Measurements from ENCODE around the gene MAN2A2. TPM values are rescaled to one million over a fixed set of nuclear protein-coding genes. Genes with fewer than 3 reads are reported as not detected.
"Not testable (repeated sequence)": the region's sequence is repeated elsewhere in the genome, so short reads cannot be mapped to it uniquely, and the experiment has no call there.

MAN2A2 gene
- total RNA-seq, 1 donor from 2014 or later: 17.0 TPM

DNA sequence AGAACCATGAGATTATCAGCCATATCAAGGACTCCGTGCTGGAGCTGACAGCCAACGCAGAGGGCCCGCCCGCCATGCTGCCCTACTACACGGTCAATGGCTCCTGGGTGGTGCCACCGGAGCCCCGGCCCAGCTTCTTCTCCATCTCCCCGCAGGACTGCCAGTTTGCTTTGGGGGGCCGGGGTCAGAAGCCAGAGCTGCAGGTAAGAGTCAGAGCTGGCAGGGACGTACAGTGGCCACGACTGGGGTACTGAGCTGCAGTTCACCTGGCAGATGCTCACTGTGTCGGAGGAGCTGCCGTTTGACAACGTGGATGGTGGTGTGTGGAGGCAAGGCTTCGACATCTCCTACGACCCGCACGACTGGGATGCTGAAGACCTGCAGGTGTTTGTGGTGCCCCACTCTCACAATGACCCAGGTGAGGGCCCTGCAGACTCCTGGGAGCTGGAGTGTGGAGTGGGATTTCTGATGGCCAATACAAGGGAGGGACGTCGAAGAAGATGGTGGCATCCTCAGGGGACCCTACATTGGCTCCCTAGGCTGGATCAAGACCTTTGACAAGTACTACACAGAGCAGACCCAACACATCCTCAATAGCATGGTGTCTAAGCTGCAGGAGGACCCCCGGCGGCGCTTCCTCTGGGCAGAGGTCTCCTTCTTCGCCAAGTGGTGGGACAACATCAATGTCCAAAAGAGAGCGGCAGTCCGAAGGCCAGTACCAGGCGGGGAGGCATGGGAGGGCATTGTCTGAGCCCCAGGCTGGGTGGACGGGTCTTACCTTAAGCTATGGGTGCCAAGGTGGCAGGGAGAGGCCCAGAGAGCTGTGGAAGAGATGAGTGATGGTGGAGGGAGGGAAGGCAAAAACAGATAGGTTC lies 2.4 kb downstream of the MAN2A2 start:
- DNase-seq: no peak

DNA sequence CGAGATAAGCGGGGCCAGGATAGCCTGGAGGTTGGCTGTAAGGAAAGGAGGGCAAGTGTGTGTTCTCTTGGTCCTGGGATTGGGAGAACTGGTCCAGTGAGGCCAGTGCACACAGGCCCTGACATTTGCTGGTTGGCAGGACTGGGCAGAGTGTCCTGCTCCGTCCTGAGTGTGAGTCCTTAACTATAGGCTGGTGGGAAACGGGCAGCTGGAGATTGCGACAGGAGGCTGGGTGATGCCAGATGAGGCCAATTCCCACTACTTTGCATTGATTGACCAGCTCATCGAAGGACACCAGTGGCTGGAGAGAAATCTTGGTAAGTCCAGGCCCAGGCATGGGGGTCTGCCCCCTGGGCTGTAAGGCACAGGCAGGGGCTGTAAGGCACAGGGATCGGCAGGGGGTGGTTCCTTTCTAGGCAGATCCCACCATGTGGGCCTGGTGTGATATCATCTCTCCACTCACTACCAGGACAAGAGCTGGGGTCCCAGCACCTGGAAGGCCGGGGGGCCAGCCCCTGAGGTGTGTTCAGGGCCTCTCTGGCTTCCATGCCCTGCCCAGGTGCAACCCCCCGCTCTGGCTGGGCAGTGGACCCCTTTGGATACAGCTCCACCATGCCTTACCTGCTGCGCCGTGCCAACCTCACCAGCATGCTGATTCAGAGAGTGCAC lies 3.2 kb downstream of the MAN2A2 start:
- DNase-seq: no peak

DNA sequence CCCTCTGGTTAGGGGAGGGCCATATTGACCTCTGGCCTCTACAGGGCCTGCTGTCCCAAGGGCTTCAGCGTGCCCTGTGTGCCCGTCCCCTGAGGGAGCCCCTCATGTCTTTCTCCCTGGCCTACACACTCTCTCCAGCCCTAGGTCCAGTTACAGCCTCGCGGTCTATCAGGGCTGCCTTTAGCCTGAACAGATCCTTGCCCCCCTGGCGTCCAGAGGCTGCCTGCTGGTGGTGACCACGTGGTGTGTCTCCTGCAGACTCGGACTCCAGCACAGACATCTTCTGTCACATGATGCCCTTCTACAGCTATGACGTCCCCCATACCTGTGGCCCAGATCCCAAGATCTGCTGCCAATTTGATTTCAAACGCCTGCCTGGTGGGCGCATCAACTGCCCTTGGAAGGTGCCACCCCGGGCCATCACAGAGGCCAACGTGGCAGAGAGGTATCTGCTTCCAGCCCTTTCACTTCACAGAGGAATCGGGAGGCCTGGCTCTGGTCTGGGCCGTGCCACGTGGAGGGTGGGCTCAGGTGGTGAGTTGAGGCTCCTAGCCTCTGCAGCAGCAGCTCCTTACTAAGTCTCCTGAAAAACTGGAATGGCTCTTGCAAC lies 4.1 kb downstream of the MAN2A2 start:
- DNase-seq: no peak

GRCh38 chr15:90907838-90908507 lies 4.9 kb downstream of the MAN2A2 start:
- DNase-seq: no peak

DNA sequence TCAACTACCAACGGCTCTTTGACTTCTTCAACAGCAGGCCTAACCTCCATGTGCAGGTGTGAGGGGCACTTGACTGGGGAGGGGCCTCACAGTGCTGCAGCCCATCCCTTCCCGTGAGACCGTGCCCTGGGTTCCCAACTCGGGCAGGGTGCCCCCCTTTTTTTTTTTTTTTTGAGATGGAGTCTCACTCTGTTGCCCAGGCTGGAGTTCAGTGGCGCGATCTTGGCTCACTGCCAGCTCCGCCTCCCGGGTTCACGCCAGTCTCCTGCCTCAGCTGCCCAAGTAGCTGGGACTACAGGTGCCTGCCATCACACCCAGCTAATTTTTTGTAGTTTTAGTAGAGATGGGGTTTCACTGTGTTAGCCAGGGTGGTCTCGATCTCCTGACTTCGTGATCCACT lies 6.3 kb downstream of the MAN2A2 start:
- not testable (repeated sequence) for DNase-seq

DNA sequence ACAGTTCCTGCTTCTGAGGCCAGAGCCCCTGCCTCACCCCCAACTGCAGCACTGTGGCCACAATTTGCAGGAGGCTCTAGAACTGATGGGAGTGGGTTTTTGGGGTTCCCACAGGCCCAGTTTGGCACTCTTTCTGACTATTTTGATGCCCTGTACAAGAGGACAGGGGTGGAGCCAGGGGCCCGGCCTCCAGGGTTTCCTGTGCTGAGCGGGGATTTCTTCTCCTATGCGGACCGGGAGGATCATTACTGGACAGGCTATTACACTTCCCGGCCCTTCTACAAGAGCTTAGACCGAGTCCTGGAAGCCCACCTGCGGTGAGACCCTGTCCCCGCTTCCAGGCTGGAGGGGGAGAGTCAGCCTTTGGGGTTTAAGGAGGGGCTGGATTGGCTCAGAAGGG lies 6.9 kb downstream of the MAN2A2 start:
- no peak for DNase-seq

- DNase-seq: no peak
Measured at GRCh38 chr15:90910441-90911301, 7.6 kb downstream of the MAN2A2 start.

DNA sequence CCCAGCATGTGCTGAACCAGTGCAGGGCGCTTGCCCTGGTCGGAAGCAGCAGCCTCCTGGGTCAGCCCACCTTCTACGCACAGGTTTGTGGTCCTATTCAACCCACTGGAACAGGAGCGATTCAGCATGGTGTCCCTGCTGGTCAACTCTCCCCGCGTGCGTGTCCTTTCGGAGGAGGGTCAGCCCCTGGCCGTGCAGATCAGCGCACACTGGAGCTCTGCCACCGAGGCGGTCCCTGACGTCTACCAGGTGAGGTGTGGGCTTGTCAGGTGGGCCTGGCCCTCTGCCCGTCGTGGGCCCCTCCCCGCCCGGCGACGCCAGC lies 8.2 kb downstream of the MAN2A2 start:
- no peak for DNase-seq

DNA sequence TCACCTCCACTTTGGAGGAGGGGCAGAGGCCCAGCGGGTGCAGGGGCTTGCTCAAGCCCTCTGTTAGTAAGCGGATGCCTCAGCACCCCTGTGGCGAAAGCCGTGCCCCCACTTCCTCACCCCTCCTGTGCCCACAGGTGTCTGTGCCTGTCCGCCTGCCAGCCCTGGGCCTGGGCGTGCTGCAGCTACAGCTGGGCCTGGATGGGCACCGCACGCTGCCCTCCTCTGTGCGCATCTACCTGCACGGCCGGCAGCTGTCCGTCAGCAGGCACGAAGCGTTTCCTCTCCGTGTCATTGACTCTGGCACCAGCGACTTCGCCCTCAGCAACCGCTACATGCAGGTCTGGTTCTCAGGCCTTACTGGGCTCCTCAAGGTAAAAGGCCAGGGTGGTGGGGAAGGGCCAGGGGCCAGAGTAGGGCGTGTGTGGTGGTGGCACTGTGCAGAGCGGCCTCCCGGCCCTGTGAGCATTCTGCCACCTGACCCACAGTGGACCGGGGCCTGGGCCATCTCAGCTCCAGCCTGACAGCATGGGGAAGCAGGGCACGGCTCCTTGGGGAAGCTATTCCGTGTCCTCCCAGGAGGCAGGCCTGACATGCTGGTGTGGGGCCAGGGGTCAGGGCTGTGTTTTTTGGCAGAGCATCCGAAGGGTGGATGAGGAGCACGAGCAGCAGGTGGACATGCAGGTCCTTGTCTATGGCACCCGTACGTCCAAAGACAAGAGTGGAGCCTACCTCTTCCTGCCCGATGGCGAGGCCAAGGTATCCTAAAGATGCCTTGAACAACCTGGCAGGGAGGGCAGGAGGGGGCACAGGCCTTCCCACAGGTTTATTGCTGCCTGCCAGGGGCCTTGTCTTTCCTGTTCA lies 9.0 kb downstream of the MAN2A2 start:
- no peak for DNase-seq

GRCh38 chr15:90912770-90913075 lies 9.6 kb downstream of the MAN2A2 start:
- DNase-seq: no peak

GRCh38 chr15:90913398-90913944 lies 10.4 kb downstream of the MAN2A2 start:
- DNase-seq: no peak

- no peak for DNase-seq
Measured at GRCh38 chr15:90914305-90915080, 11.4 kb downstream of the MAN2A2 start.

DNA sequence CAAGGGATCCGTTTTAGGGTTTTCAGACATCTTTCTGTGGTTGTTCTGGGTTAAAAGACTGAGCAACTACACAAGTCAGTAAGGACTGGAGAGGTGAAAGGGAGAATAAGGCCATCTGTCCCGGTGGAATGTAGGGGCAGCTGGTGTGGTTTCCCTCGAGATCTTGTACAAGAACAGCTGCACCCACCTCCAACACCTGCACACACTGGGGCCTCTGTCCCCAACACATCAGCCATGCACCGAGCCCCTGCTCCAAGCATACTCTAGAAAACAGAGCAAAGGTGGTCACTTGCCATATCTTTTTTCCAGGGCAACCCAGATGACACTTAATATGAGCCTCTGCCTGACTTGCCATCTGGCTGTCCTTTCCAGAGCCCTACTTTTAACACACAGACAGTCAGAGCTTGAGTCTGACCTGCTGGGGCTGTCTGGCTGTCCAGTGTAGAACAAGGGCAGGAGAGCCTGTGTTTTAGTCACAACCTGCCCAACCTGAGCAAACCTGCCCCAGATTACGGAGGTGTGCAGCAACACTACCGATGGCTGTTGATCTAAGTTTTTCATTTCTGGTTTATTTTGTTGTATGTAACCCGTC lies 12.2 kb downstream of the MAN2A2 start:
- DNase-seq: peak; percentile 28

GRCh38 chr15:90915808-90916440 lies 12.8 kb downstream of the MAN2A2 start:
- no peak for DNase-seq

DNA sequence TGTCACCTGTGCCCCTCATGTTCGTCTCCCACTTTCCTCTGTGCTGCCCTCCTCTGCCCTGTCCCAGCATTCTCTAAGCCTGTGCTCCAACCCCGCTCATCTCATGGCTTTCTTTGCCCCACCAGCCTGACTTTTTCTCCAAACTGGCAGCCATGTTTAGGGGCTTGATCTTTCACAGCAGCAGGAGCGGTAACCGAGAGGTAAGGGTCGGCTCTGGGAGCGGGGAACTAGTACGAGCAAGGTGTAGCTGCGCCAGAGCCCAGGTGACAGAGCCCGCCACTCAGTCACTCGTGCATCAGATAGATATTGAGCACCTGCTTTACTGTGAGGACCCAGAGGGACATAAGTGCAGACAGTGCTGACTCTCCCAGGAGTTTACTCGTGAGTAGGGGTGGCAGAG lies 13.4 kb downstream of the MAN2A2 start:
- no peak for DNase-seq

DNA sequence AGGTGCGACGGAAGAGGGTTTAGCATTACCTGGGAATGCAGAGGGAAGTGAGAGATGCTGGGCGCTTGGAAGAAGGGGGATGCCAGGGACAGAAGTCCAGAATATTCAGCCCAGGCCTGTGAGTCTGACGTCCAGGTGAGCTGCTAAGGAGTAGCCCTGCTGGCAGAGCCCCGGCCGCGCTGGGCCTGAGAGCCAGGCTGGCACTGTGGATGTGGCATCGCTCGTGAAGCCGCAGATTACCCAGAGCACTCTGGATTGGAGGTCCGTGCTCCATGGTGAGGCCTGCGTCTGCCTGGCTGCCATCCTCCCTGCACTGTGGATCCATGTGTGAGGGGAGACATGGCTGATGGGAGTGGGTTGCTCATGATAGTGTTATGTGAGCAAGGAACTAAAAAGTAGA lies 14.5 kb downstream of the MAN2A2 start:
- DNase-seq: no peak

- DNase-seq: no peak
Measured at GRCh38 chr15:90918034-90918788, 15.1 kb downstream of the MAN2A2 start.

GRCh38 chr15:90918835-90919234 lies 15.7 kb downstream of the MAN2A2 start:
- no peak for DNase-seq
